Measurements from ENCODE around the gene SLC2A6. TPM values are rescaled to one million over a fixed set of nuclear protein-coding genes. Genes with fewer than 3 reads are reported as not detected.
A peak's percentile ranks its signal among the peaks of the same experiment; 100 is the strongest.

The SLC2A6 gene
- total RNA-seq, 4 donors from 2014 or later, result 0.96 to 20.1 (median 3.4) TPM

- TF ChIP-seq POLR2A (IDR thresholded peaks at IDR 0.05) (no peak), CTCF (IDR thresholded peaks at IDR 0.05) (no peak), EP300 (IDR thresholded peaks at IDR 0.05; ENCODE audit: low read depth) (no peak), POLR2AphosphoS5 (IDR thresholded peaks at IDR 0.05) (no peak)
- 86% methylated on average over 10 of the region's 11 CpGs; no CpG with 5 or more reads in 1 of the 2 donors for WGBS, 2 donors (ENCODE audit: low coverage in 1 of 2)
- intact Hi-C loops (cut with DNase I; ENCODE audit: low total_unique reads), result no loop called here
- Histone ChIP-seq H3K9me3 (no peaks in the 10 kb centered on the region), H3K27me3 (peaks cover 13% of the 10 kb centered on the region), H3K4me1 (no peaks in the 10 kb centered on the region), H3K36me3 (no peaks in the 10 kb centered on the region), H3K4me3 (no peak overlapping the region), H3K27ac (peak overlapping the region in 1 of 4 donors; percentile 33)
- no peak for DNase-seq
- in situ Hi-C loops (cut with MboI; ENCODE audit: low pct_ligation_motif_present in 1 of 4, low pct_unique_long_range_greater_than_20kb in 1 of 4, low sequenced_read_pairs in 3 of 4), result loop anchor here in 1 of 4 donors (25.0 kb wide), 1 partner anchor 306 kb away; no protein-coding TSS in a partner anchor
Observed at GRCh38 chr9:133493428-133493827, 14.5 kb upstream of the SLC2A6 start.

GRCh38 chr9:133492061-133493021 lies 13.4 kb upstream of the SLC2A6 start:
- Histone ChIP-seq H3K27me3 (peaks cover 20% of the 10 kb centered on the region), H3K4me3 (no peak overlapping the region), H3K4me1 (no peaks in the 10 kb centered on the region), H3K27ac (peak overlapping the region; percentile 32 to 53 (median 36)), H3K9me3 (no peaks in the 10 kb centered on the region), H3K36me3 (no peaks in the 10 kb centered on the region)
- 76% methylated on average over 33 of the region's 33 CpGs; no CpG with 5 or more reads in 1 of the 2 donors for WGBS, 2 donors (ENCODE audit: low coverage in 1 of 2)
- TF ChIP-seq POLR2AphosphoS5 (IDR thresholded peaks at IDR 0.05) (no peak), POLR2A (IDR thresholded peaks at IDR 0.05) (no peak)
- DNase-seq, result no peak
- in situ Hi-C loops (cut with MboI; ENCODE audit: low pct_ligation_motif_present in 1 of 4, low pct_unique_long_range_greater_than_20kb in 1 of 4, low sequenced_read_pairs in 3 of 4) (loop anchor here in 1 of 4 donors (25.0 kb wide), 1 partner anchor 305 kb away; no protein-coding TSS in a partner anchor), intact Hi-C loops (cut with DNase I; ENCODE audit: low total_unique reads) (no loop called here)

GRCh38 chr9:133491656-133491925 lies 12.7 kb upstream of the SLC2A6 start:
- no peak for TF ChIP-seq POLR2A (IDR thresholded peaks at IDR 0.05)
- TF ChIP-seq CTCF (IDR thresholded peaks at IDR 0.05), result no peak
- TF ChIP-seq POLR2AphosphoS5 (IDR thresholded peaks at IDR 0.05), result no peak
- TF ChIP-seq EP300 (IDR thresholded peaks at IDR 0.05; ENCODE audit: low read depth), result no peak
- intact Hi-C loops (cut with DNase I; ENCODE audit: low total_unique reads), result no loop called here
- in situ Hi-C loops (cut with MboI; ENCODE audit: low pct_ligation_motif_present in 1 of 4, low pct_unique_long_range_greater_than_20kb in 1 of 4, low sequenced_read_pairs in 3 of 4), result loop anchor here in 1 of 4 donors (25.0 kb wide), 1 partner anchor 304 kb away; no protein-coding TSS in a partner anchor
- no peak for DNase-seq
- Histone ChIP-seq H3K27me3 (peaks cover 13% of the 10 kb centered on the region), H3K4me1 (no peaks in the 10 kb centered on the region), H3K4me3 (no peak overlapping the region), H3K27ac (peak overlapping the region in 2 of 4 donors; percentile 5 to 33), H3K9me3 (no peaks in the 10 kb centered on the region), H3K36me3 (no peaks in the 10 kb centered on the region)
- 94% methylated on average over 8 of the region's 8 CpGs; no CpG with 5 or more reads in 1 of the 2 donors for WGBS, 2 donors (ENCODE audit: low coverage in 1 of 2)

GRCh38 chr9:133490865-133491655 lies 12.2 kb upstream of the SLC2A6 start:
- Histone ChIP-seq H3K27me3 (peaks cover 12% of the 10 kb centered on the region), H3K4me1 (peaks cover 0 to 2% (median under 1%) of the 10 kb centered on the region in 4 donors), H3K36me3 (no peaks in the 10 kb centered on the region), H3K27ac (peak overlapping the region in 1 of 4 donors; percentile 33), H3K4me3 (no peak overlapping the region), H3K9me3 (no peaks in the 10 kb centered on the region)
- DNase-seq, result no peak
- TF ChIP-seq POLR2A (IDR thresholded peaks at IDR 0.05), result no peak
- no peak for TF ChIP-seq CTCF (IDR thresholded peaks at IDR 0.05)
- no peak for TF ChIP-seq EP300 (IDR thresholded peaks at IDR 0.05; ENCODE audit: low read depth)
- no peak for TF ChIP-seq POLR2AphosphoS5 (IDR thresholded peaks at IDR 0.05)
- WGBS, 2 donors (ENCODE audit: low coverage in 1 of 2), result 0 to 56% methylated on average over 1 to 8 of the region's 12 CpGs
- in situ Hi-C loops (cut with MboI; ENCODE audit: low pct_ligation_motif_present in 1 of 4, low pct_unique_long_range_greater_than_20kb in 1 of 4, low sequenced_read_pairs in 3 of 4) (loop anchor here in 1 of 4 donors (25.0 kb wide), 1 partner anchor 304 kb away; no protein-coding TSS in a partner anchor), intact Hi-C loops (cut with DNase I; ENCODE audit: low total_unique reads) (no loop called here)
